ENCODE results near the gene LRFN3.

Gene LRFN3

DNA sequence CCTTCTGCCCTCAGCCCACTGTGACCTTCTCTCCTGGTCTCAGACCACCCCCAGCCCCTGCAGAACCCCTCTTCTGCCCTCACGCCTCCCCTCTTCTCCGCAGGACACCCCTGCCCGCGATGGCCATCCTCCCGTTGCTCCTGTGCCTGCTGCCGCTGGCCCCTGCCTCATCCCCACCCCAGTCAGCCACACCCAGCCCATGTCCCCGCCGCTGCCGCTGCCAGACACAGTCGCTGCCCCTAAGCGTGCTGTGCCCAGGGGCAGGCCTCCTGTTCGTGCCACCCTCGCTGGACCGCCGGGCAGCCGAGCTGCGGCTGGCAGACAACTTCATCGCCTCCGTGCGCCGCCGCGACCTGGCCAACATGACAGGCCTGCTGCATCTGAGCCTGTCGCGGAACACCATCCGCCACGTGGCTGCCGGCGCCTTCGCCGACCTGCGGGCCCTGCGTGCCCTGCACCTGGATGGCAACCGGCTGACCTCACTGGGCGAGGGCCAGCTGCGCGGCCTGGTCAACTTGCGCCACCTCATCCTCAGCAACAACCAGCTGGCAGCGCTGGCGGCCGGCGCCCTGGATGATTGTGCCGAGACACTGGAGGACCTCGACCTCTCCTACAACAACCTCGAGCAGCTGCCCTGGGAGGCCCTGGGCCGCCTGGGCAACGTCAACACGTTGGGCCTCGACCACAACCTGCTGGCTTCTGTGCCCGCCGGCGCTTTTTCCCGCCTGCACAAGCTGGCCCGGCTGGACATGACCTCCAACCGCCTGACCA lies 3.3 kb downstream of the LRFN3 start:
- no peak overlapping the region for H3K4me3 ChIP-seq (replicated peaks; ENCODE audit: insufficient read depth, low read length)
- TF ChIP-seq GABPA (IDR thresholded peaks at IDR 0.05; ENCODE audit: low read depth) (no peak), SPI1 (IDR thresholded peaks at IDR 0.05; ENCODE audit: borderline replicate concordance, low read depth) (no peak), POLR2AphosphoS5 (IDR thresholded peaks at IDR 0.05; ENCODE audit: low read depth) (no peak)
- TF ChIP-seq, protein P1, sequence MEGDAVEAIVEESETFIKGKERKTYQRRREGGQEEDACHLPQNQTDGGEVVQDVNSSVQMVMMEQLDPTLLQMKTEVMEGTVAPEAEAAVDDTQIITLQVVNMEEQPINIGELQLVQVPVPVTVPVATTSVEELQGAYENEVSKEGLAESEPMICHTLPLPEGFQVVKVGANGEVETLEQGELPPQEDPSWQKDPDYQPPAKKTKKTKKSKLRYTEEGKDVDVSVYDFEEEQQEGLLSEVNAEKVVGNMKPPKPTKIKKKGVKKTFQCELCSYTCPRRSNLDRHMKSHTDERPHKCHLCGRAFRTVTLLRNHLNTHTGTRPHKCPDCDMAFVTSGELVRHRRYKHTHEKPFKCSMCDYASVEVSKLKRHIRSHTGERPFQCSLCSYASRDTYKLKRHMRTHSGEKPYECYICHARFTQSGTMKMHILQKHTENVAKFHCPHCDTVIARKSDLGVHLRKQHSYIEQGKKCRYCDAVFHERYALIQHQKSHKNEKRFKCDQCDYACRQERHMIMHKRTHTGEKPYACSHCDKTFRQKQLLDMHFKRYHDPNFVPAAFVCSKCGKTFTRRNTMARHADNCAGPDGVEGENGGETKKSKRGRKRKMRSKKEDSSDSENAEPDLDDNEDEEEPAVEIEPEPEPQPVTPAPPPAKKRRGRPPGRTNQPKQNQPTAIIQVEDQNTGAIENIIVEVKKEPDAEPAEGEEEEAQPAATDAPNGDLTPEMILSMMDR (IDR thresholded peaks at IDR 0.05; ENCODE audit: insufficient read depth, low read length) = no peak
- peaks cover 19% of the 10 kb centered on the region for H3K27me3 ChIP-seq (ENCODE audit: insufficient read depth, poor library complexity, severe bottlenecking)
- DNase-seq (ENCODE audit: low read depth in 1 of 2, low spot score in 1 of 2) = no peak
- no peak overlapping the region for H3K27ac ChIP-seq (replicated peaks)

DNA sequence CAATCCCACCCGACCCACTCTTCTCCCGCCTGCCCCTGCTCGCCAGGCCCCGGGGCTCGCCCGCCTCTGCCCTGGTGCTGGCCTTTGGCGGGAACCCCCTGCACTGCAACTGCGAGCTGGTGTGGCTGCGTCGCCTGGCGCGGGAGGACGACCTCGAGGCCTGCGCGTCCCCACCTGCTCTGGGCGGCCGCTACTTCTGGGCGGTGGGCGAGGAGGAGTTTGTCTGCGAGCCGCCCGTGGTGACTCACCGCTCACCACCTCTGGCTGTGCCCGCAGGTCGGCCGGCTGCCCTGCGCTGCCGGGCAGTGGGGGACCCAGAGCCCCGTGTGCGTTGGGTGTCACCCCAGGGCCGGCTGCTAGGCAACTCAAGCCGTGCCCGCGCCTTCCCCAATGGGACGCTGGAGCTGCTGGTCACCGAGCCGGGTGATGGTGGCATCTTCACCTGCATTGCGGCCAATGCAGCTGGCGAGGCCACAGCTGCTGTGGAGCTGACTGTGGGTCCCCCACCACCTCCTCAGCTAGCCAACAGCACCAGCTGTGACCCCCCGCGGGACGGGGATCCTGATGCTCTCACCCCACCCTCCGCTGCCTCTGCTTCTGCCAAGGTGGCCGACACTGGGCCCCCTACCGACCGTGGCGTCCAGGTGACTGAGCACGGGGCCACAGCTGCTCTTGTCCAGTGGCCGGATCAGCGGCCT lies 4.1 kb downstream of the LRFN3 start:
- no peak for TF ChIP-seq SPI1 (IDR thresholded peaks at IDR 0.05; ENCODE audit: borderline replicate concordance, low read depth)
- no peak for TF ChIP-seq GABPA (IDR thresholded peaks at IDR 0.05; ENCODE audit: low read depth)
- TF ChIP-seq POLR2AphosphoS5 (IDR thresholded peaks at IDR 0.05; ENCODE audit: low read depth) = no peak
- TF ChIP-seq, protein P1 (IDR thresholded peaks at IDR 0.05; ENCODE audit: insufficient read depth, low read length) = no peak
- TF ChIP-seq, protein P2, sequence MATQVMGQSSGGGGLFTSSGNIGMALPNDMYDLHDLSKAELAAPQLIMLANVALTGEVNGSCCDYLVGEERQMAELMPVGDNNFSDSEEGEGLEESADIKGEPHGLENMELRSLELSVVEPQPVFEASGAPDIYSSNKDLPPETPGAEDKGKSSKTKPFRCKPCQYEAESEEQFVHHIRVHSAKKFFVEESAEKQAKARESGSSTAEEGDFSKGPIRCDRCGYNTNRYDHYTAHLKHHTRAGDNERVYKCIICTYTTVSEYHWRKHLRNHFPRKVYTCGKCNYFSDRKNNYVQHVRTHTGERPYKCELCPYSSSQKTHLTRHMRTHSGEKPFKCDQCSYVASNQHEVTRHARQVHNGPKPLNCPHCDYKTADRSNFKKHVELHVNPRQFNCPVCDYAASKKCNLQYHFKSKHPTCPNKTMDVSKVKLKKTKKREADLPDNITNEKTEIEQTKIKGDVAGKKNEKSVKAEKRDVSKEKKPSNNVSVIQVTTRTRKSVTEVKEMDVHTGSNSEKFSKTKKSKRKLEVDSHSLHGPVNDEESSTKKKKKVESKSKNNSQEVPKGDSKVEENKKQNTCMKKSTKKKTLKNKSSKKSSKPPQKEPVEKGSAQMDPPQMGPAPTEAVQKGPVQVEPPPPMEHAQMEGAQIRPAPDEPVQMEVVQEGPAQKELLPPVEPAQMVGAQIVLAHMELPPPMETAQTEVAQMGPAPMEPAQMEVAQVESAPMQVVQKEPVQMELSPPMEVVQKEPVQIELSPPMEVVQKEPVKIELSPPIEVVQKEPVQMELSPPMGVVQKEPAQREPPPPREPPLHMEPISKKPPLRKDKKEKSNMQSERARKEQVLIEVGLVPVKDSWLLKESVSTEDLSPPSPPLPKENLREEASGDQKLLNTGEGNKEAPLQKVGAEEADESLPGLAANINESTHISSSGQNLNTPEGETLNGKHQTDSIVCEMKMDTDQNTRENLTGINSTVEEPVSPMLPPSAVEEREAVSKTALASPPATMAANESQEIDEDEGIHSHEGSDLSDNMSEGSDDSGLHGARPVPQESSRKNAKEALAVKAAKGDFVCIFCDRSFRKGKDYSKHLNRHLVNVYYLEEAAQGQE (IDR thresholded peaks at IDR 0.05; ENCODE audit: insufficient replicate concordance, low read depth) = no peak
- Histone ChIP-seq H3K4me3 (replicated peaks; ENCODE audit: insufficient read depth, low read length) (no peak overlapping the region), H3K27me3 (ENCODE audit: insufficient read depth, poor library complexity, severe bottlenecking) (peaks cover 19% of the 10 kb centered on the region), H3K27ac (replicated peaks) (no peak overlapping the region)
- DNase-seq (ENCODE audit: low read depth in 1 of 2, low spot score in 1 of 2) = no peak

DNA sequence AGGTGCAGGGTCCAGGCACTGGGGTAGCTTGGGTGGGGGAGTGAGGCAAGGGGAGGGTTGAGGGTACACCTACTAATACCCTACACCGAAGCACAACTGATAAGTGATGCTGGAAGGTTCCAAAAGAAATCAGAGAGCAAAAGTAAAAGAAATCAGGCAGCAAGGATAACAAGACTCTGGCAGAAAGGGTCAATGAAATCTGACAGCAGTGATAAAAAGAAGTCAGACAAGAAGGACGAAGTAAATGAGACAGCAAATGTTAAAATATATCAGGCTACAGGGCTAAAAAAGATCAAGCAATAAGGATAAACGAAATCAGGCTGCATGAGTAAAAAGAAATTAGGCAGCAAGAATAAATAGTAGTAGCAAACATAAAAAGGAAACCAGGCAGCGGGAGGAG lies 4.7 kb downstream of the LRFN3 start:
- DNase-seq (ENCODE audit: low read depth in 1 of 2, low spot score in 1 of 2) = no peak
- Histone ChIP-seq H3K27ac (replicated peaks) (no peak overlapping the region), H3K27me3 (ENCODE audit: insufficient read depth, poor library complexity, severe bottlenecking) (peaks cover 15% of the 10 kb centered on the region), H3K4me3 (replicated peaks; ENCODE audit: insufficient read depth, low read length) (no peak overlapping the region)
- TF ChIP-seq, protein P2 (IDR thresholded peaks at IDR 0.05; ENCODE audit: insufficient replicate concordance, low read depth) = no peak
- TF ChIP-seq GABPA (IDR thresholded peaks at IDR 0.05; ENCODE audit: low read depth) (no peak), SPI1 (IDR thresholded peaks at IDR 0.05; ENCODE audit: borderline replicate concordance, low read depth) (no peak), POLR2AphosphoS5 (IDR thresholded peaks at IDR 0.05; ENCODE audit: low read depth) (no peak)
- TF ChIP-seq, protein P1 (IDR thresholded peaks at IDR 0.05; ENCODE audit: insufficient read depth, low read length) = no peak
